Neural cell (in vitro differentiated cells): ENCODE data around the gene DUSP14.

Experiments
- CTCF ChIP-seq: fragments of 450-650 bp; IDR thresholded peaks from 2 replicates; pipeline ENCODE4 v1.5.1; 2014; ENCODE audit warnings: antibody characterized with exemption, mild to moderate bottlenecking, moderate library complexity; ENCODE audit not compliant: poor library complexity, severe bottlenecking
- RAD21 ChIP-seq: fragments of 450-650 bp; conservative IDR thresholded peaks from 2 replicates; pipeline ENCODE4 v1.6.1; 2014; ENCODE audit warnings: antibody characterized with exemption, mild to moderate bottlenecking, moderate library complexity

- TF ChIP-seq CTCF (no peak), RAD21 (no peak)
These were observed 12.6 kb downstream of the DUSP14 start for GRCh38 chr17:37502009-37502936.
